Superior temporal gyrus (tissue), 1 donor: ENCODE results near the gene MOCOS.
"Not testable (repeated sequence)": the region's sequence is repeated elsewhere in the genome, so short reads cannot be mapped to it uniquely, and the experiment has no call there.

Source experiments
- DNase-seq: peaks from one replicate; pipeline ENCODE4 v3.0.0-alpha.2; 2016; ENCODE audit errors: extremely low spot score

The MOCOS gene

GRCh38 chr18:36201765-36202164 lies 14.5 kb downstream of the MOCOS start:
- DNase-seq = no peak

DNA sequence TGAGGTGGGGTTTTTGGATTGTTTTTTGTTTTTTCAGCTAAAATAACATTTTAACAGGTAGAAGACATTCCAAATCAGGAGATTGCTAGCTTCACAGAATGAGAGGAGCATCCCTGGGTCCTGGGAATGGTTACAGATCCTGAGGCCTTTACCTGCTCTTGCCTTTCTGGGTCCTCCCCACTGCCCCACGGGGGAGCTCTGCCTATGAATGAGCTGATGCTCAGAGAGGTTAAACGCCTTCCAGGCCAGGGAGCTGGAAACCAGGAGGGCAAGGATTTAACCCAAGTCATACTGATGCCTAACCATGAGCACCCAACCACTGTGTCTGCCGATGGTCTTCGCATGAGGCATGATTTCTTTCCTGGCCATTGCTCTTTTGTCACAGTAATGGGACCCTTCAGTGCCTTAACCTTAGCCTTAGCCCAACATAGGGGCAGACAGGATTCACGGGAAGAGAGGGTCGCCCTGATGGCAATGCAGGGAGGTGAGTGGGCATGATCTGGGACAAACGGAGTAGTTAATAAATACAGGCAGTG lies 16.1 kb downstream of the MOCOS start:
- no peak for DNase-seq

- DNase-seq = no peak
Observed at GRCh38 chr18:36205166-36205565, 17.9 kb downstream of the MOCOS start.

- DNase-seq = no peak
Observed at GRCh38 chr18:36207303-36207702, 20.0 kb downstream of the MOCOS start.

DNA sequence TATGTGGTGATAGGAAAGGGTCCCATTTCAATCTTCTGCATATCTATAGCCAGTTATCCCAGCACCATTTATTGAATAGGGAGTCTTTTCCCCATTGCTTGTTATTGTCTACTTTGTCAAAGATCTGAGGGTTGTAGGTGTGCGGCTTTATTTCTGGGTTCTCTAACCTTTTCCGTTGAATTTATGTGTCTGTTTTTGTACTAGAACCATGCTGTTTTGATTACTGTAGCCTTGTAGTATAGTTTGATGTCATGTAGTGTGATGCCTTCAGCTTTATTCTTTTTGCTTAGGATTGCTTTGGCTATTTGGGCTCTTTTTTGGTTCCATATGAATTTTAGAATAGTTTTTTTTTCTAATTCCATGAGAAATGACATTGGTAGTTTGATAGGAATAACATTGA lies 20.7 kb downstream of the MOCOS start:
- not testable (repeated sequence) for DNase-seq

DNA sequence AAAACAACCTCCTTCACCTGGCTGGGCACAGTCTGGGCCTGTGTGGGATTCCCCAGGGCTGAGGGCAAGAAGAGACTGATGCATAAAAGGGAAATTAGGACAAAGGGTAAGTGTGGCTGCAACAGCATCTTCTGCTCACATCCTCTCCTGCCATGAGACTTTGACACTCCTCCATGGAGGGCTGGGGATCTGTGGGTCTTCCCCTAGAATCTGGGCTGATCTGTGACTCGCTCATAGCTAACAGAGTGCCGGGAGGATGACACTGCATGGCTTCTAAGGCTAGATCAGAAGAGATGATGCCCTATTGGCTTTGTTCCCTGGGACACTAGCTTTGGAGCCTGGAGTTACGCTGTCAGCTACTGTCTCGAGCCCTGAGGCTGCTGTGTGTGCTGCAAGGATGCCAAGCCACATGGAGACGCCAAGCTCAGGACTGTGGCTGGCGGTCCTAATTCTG lies 24.3 kb downstream of the MOCOS start:
- DNase-seq = no peak

GRCh38 chr18:36212301-36213171 lies 25.2 kb downstream of the MOCOS start:
- no peak for DNase-seq

DNA sequence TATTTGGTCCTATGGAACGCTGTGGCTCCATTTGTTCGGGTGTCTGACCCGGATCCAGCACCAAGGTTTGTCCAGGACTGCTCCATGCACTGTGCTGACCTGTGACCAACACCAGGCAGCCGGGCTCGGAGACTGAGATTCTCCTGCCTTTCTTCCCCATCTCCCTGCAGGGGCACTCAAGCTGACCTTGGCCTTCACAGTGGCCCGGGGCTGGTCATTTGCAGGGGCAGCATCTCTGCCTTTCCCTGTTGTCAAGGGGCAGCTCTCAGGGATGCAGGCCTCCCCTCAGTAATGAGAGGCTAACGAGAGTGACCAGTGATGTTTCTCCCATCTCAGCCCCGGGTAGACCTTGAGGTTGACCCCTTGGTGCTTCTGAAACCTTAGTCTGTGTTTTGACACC lies 27.5 kb downstream of the MOCOS start:
- no peak for DNase-seq

- no peak for DNase-seq
Observed at GRCh38 chr18:36215577-36215976, 28.3 kb downstream of the MOCOS start.

DNA sequence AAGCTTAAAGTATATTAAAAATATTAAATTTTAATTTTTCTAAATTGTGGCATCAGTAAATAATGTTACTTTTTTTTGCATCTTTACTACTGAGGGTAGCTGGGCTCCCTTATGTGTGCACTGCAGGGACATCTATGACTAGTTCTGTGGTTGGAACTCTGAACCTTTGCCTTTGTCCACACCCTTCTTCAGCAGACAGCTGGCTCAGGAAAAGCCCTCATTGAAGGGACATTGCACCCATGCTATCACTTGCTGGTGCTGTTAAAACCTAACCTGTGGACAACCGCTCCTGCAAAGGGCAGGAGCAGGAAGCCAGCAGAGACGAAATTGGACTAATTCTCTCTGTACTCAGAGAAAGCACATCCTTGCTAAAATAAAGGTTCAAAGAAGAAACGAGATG lies 30.1 kb downstream of the MOCOS start:
- DNase-seq = no peak

DNA sequence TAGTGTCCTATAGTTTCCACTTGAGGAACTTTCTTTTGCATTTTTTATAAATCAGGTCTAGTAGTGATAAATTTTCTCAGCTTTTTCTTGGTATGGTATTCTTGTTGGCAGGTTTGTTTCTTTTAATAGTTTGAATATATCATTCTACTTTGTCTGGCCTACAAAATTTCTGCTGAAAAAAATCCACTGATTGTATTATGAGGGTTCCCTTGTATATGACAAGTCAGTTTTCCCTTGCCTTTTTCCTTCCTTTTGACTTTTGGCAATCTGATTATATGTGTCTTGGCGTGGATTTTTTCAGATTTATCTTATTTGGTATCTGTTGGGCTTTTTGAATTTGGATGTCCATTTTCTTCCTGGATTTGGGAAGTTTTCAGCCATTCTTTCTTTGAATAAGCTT lies 41.9 kb downstream of the MOCOS start:
- no peak for DNase-seq

DNA sequence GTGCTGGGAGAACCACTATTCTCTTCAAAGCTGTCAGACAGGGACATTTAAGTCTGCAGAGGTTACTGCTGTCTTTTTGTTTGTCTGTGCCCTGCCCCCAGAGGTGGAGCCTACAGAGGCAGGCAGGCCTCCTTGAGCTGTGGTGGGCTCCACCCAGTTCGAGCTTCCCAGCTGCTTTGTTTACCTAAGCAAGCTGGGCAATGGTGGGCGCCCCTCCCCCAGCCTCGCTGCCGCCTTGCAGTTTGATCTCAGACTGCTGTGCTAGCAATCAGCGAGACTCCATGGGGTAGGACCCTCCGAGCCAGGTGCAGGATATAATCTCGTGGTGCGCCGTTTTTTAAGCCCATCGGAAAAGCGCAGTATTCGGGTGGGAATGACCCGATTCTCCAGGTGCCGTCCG lies 53.2 kb downstream of the MOCOS start:
- not testable (repeated sequence) for DNase-seq

DNA sequence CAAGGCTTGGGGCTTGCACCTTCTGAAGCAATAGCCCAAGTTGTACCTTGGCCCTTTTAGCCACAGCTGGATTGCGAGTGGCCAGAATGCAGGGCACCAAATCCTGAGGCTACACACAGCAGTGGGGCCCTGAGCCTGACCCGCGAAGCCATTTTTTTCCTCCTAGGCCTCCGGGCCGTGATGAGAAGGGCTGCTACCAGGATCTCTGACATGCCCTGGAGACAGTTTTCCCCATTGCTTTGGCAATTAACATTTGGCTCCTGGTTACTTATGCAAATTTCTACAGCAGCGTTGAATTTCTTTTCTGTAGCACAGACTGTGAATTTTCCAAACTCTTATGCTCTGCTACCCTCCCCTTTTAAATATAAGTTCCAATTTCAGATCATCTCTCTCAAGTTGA lies 54.5 kb downstream of the MOCOS start:
- DNase-seq = no peak

DNA sequence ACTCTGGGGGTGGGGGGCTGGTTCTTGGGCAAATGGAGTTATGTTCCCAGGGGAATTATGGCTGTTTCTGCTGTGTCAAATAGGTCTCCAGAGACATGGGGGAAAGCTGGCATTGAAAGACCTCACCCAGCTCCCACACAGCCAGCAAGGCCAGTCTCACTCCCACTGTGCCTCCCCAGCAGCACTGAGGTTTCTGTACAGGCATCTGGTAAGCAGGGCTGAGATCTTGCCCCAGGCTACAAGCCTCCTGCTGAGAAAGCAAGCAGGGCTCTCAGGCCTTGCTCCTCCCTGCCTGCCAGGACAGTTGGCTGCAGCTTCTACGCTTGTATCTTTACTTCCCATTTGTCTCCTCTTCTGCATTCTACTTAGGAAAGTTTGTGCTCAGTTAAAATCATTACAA lies 59.7 kb downstream of the MOCOS start:
- DNase-seq = no peak

DNA sequence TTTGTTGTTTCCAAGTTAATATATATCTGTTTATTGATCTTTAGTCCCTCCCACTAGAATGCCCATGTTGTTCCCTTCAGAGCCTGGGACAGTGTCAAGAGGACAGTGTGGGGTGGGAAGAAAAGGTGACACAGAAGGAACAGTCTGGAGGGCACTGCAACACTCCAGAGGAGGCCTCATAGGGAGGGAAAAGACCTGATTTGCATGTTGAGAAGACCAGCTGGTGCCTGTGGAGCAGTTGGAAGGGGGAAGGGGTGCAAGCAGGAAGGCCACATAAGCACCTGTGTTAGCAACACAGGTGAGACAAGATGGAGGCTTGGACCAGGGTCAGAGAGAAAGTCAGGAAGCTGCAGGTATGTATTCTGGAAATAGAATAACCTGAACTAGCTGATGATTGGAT lies 62.1 kb downstream of the MOCOS start:
- DNase-seq = no peak

DNA sequence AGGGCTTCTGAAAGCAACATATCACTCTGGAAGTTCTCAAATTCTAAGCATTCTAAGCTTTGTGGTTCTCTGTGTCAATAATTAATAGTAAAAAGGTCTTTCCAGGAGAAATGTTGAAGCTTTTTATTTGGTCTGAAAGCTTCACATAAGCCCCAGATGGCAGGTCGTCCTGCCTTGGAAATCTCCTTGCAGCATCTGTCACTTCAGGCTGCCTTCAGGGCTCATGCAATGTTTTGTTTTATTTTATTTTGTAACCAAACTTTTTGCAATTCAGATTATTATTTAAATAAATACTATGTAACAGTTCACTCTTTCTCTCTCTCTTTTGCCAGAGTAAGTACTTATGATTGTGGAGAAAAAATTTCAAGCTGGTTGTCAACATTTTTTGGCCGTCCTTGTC lies 63.5 kb downstream of the MOCOS start:
- DNase-seq = no peak

DNA sequence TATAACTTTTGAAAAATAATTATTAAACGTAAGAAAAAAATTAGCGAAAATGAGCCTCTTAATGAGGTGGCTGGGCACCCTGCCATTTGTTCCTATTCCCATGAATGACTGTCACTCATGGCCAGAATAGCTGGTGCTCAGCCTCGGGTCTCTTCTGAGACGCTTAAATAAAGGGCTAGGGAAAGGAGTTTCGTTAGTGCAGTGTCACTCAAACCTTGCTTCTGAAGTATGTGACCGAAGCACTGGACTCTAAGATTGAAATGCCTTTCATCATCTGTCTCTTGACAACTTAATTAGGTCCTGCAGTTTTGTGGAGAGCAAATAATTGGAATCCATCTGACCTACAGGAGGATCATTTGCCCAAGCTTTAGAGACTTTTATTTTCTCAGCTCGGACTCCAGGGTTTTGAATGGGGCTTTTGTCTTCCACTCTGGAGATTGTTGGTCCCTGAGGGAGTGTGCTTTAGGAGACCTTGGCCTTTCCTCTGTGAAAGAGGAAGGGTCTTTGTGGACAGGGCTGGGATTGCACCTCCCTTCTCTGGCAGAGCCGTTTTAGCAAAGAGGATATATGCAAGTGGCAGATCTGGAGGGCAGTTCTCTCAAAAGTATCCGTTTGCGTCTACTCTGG lies 67.9 kb downstream of the MOCOS start:
- no peak for DNase-seq

- DNase-seq = no peak
Observed at GRCh38 chr18:36256094-36256493, 68.8 kb downstream of the MOCOS start.

DNA sequence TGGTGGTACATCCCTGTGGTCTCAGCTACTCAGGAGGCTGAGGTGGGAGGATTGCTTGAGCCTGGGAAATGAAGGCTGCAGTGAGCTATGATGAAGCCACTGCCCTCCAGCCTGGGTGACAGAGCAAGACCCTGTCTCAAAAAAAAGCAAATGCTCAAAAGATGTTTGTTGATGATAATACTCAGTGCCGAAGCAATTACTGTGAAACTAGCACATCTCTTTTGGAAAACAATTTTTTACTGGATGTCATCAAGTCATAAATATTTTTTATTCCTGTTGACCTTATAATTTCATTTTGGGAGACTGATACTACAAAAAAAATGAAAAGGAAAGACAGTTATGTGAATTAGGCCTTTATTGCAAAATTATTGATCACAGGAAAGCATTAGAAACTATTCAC lies 75.7 kb downstream of the MOCOS start:
- DNase-seq = no peak

GRCh38 chr18:36264283-36264682 lies 77.0 kb downstream of the MOCOS start:
- no peak for DNase-seq

- no peak for DNase-seq
Observed at GRCh38 chr18:36265015-36265414, 77.7 kb downstream of the MOCOS start.

DNA sequence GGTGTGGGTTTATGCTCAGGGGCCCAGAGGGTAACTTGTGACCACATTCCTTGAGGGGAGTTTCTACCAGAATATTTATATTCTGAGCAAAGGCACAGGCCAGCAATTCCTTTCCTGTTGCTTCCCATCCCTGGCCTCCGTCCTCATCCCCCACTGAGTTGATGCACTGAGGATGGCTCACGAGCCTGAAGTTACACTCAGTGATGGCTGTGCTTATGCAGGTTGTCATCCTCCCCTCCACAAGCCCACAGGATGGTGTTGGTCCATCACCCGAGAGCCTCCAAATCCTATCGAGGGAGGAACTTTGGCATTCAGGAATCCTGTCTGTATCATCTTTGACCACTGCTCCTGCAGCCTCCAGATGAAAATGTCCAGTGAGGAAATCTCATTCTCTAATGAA lies 81.9 kb downstream of the MOCOS start:
- DNase-seq = no peak

GRCh38 chr18:36271153-36271552 lies 83.9 kb downstream of the MOCOS start:
- DNase-seq = no peak
